HCT116 (cell line): ENCODE measurements around the gene PLD4. TPM values are rescaled to one million over a fixed set of nuclear protein-coding genes. Genes with fewer than 3 reads are reported as not detected.

ENCODE experiments used
- ATAC-seq: fragments of 200-7000 bp; cut with Tn5 transposase; 2 replicates; pipeline ENCODE4 v1.9.1; 2020; ENCODE audit warnings: mild to moderate bottlenecking, moderate library complexity
- BruUV-seq: library from RNA; stranded (reverse); fragments of 400-500 nt; replicated peaks from 2 replicates; lab custom pipeline; 2021; lab: Mats Ljungman, UMichigan
- CTCF ChIA-PET: fragments of 300-600 bp; sonication (Branson Sonifier 250); formaldehyde crosslinking; loops from one replicate; lab custom pipeline; 2021; ENCODE audit warnings: antibody characterized with exemption; lab: Charles Lee
- POLR2A ChIA-PET: fragments of 300-600, 350-600 bp; sonication (Branson Sonifier 250); formaldehyde crosslinking; loops from one replicate; lab custom pipeline; 2021; ENCODE audit warnings: antibody characterized with exemption; lab: Charles Lee
- RAD21 ChIA-PET, 2 experiments: fragments of 300-600 bp; sonication (Branson Sonifier 250); formaldehyde crosslinking; loops; one replicate each; lab custom pipeline; 2023; ENCODE audit warnings: low total read pairs in 2 of 2; ENCODE audit not compliant: uncharacterized antibody in 2 of 2, unreplicated experiment in 2 of 2, low non-redundant PET in 1 of 2; lab: Charles Lee
- DNase-seq: peaks from one replicate; pipeline ENCODE4 v3.0.0-alpha.2; 2010; ENCODE audit warnings: low read depth, low spot score
- H2AFZ ChIP-seq: fragments of 200-600 bp; shearing (Covaris generic), sonication (generic); 2 replicates; pipeline ENCODE4 v1.6.1; 2017; ENCODE audit warnings: low read depth, mixed run types, mixed read lengths, antibody characterized with exemption, low read length; ENCODE audit not compliant: poor library complexity, severe bottlenecking
- H3K27ac ChIP-seq: 2 replicates; pipeline ENCODE4 v1.5.1; 2012; ENCODE audit warnings: low read depth, low read length
- H3K27me3 ChIP-seq: fragments of 200-600 bp; sonication (generic); 2 replicates; pipeline ENCODE4 v1.6.1; 2016; ENCODE audit warnings: mixed run types, low read length, mixed read lengths; ENCODE audit not compliant: insufficient read depth
- H3K36me3 ChIP-seq, 2 experiments: fragments of 200-500 bp in 1 of 2; fragments of 200-600 bp in 1 of 2; sonication (Bioruptor generic) in 1 of 2; sonication (generic) in 1 of 2; 2 replicates each; pipeline versions ENCODE4 v1.5.1 to v1.6.1; 2014 to 2016; ENCODE audit warnings: low read length in 2 of 2, inconsistent platforms in 1 of 2, mixed read lengths in 1 of 2, mixed run types in 1 of 2; ENCODE audit not compliant: insufficient read depth in 2 of 2, control insufficient read depth in 1 of 2
- H3K4me1 ChIP-seq, 2 experiments: fragments of 200-600 bp in 1 of 2; sonication (generic) in 1 of 2; 2 replicates each; pipeline versions ENCODE4 v1.5.1 to v1.6.1; 2012 to 2017; ENCODE audit warnings: low read length in 2 of 2, inconsistent platforms in 1 of 2, mild to moderate bottlenecking in 1 of 2, mixed read lengths in 1 of 2, mixed run types in 1 of 2, moderate library complexity in 1 of 2; ENCODE audit not compliant: insufficient read depth in 2 of 2, control insufficient read depth in 1 of 2
- H3K4me2 ChIP-seq: fragments of 200-600 bp; sonication (generic); 2 replicates; pipeline ENCODE4 v1.6.1; 2017; ENCODE audit warnings: mixed run types, low read length, mixed read lengths
- H3K4me3 ChIP-seq, 2 experiments: fragments of 200-600 bp in 1 of 2; sonication (generic) in 1 of 2; replicated peaks in 1 of 2; 2 replicates each; pipeline ENCODE4 v1.5.1; 2011 to 2016; ENCODE audit warnings: low read length in 2 of 2, control low read depth in 1 of 2, low read depth in 1 of 2, mild to moderate bottlenecking in 1 of 2, mixed read lengths in 1 of 2, mixed run types in 1 of 2
- H3K79me2 ChIP-seq: fragments of 200-600 bp; sonication (generic); 2 replicates; pipeline ENCODE4 v1.6.1; 2017; ENCODE audit warnings: mild to moderate bottlenecking, mixed run types, low read length, moderate library complexity, mixed read lengths; ENCODE audit not compliant: insufficient read depth
- H3K9ac ChIP-seq: fragments of 200-600 bp; sonication (generic); 2 replicates; pipeline ENCODE4 v1.6.1; 2016; ENCODE audit warnings: low read length, mixed read lengths
- H3K9me2 ChIP-seq: fragments of 200-600 bp; sonication (generic), shearing (Covaris generic); 2 replicates; pipeline ENCODE4 v1.6.1; 2017; ENCODE audit warnings: mixed run types, mild to moderate bottlenecking, moderate library complexity; ENCODE audit not compliant: insufficient read depth
- H3K9me3 ChIP-seq, 2 experiments: fragments of 200-500 bp in 1 of 2; fragments of 200-600 bp in 1 of 2; sonication (Bioruptor generic) in 1 of 2; sonication (generic) in 1 of 2; 2 replicates each; pipeline ENCODE4 v1.6.1; 2014 to 2017; ENCODE audit warnings: low read length in 2 of 2, mixed read lengths in 2 of 2, inconsistent platforms in 1 of 2, low read depth in 1 of 2, mild to moderate bottlenecking in 1 of 2, mixed run types in 1 of 2, moderate library complexity in 1 of 2; ENCODE audit not compliant: control insufficient read depth in 1 of 2, insufficient read depth in 1 of 2
- H4K20me1 ChIP-seq: fragments of 200-600 bp; sonication (generic), shearing (Covaris generic); 2 replicates; pipeline ENCODE4 v1.6.1; 2017; ENCODE audit warnings: mixed run types, mild to moderate bottlenecking, moderate library complexity; ENCODE audit not compliant: insufficient read depth
- CBX3 ChIP-seq: IDR thresholded peaks from 2 replicates; pipeline ENCODE4 v1.6.1; 2012; ENCODE audit warnings: low read depth
- CEBPB ChIP-seq: IDR thresholded peaks from 2 replicates; pipeline ENCODE4 v1.6.1; 2012; ENCODE audit warnings: low read depth
- ELF1 ChIP-seq: IDR thresholded peaks from 2 replicates; pipeline ENCODE4 v1.6.1; 2012; ENCODE audit warnings: low read depth, borderline replicate concordance
- EZH2 ChIP-seq: fragments of 200-600 bp; sonication (generic); IDR thresholded peaks from 2 replicates; pipeline ENCODE4 v1.6.1; 2017; ENCODE audit warnings: antibody characterized with exemption, mixed run types
- EZH2phosphoT487 ChIP-seq: fragments of 200-600 bp; IDR thresholded peaks from 2 replicates; pipeline ENCODE4 v1.6.1; 2018; ENCODE audit warnings: antibody characterized with exemption, borderline replicate concordance
- FOSL1 ChIP-seq: IDR thresholded peaks from 2 replicates; pipeline ENCODE4 v1.6.1; 2012; ENCODE audit warnings: low read depth
- JUND ChIP-seq: IDR thresholded peaks from 2 replicates; pipeline ENCODE4 v1.6.1; 2012
- RAD21 ChIP-seq: IDR thresholded peaks from 2 replicates; pipeline ENCODE4 v1.6.1; 2012; ENCODE audit warnings: low read depth, mild to moderate bottlenecking
- SP1 ChIP-seq: IDR thresholded peaks from 2 replicates; pipeline ENCODE4 v1.6.1; 2012; ENCODE audit warnings: low read depth
- SRF ChIP-seq: IDR thresholded peaks from 2 replicates; pipeline ENCODE4 v1.6.1; 2012; ENCODE audit warnings: low read depth
- TCF7L2 ChIP-seq: IDR thresholded peaks from 2 replicates; pipeline ENCODE4 v1.7.0; 2011; ENCODE audit warnings: borderline replicate concordance, inconsistent platforms; ENCODE audit not compliant: insufficient read depth, insufficient read length; ENCODE audit errors: extremely low read depth
- ZFX ChIP-seq: fragments of 450-650 bp; IDR thresholded peaks from 2 replicates; pipeline ENCODE4 v1.6.1; 2017
- ZNF274 ChIP-seq: fragments of 200-500 bp; sonication (Bioruptor generic); IDR thresholded peaks from 2 replicates; pipeline ENCODE4 v1.6.1; 2014; ENCODE audit warnings: mild to moderate bottlenecking, low read depth, low read length, inconsistent platforms
- intact Hi-C: fragments of 100-400 bp; cut with micrococcal nuclease; formaldehyde crosslinking; loops from 2 replicates; pipeline ENCODE4 v1.10.0; 2022
- total RNA-seq: library from RNA; stranded (reverse); gene quantifications from one replicate; pipeline ENCODE4 v1.2.1, GENCODE V29; 2021; ENCODE audit not compliant: unreplicated experiment
- TF ChIP-seq, protein P1 (sequence below): IDR thresholded peaks from 2 replicates; pipeline ENCODE4 v1.6.1; 2012
- TF ChIP-seq, protein P2 (sequence below), 3 experiments: fragments of 200-600 bp in 1 of 3; sonication (generic) in 1 of 3; IDR thresholded peaks in 2 of 3; conservative IDR thresholded peaks in 1 of 3; 2 replicates each; pipeline ENCODE4 v1.5.1; 2012 to 2017; ENCODE audit warnings: low read depth in 2 of 3, low read length in 2 of 3, antibody characterized with exemption in 1 of 3, borderline replicate concordance in 1 of 3, control low read depth in 1 of 3, mild to moderate bottlenecking in 1 of 3, mixed read lengths in 1 of 3, mixed run types in 1 of 3, moderate library complexity in 1 of 3; ENCODE audit not compliant: insufficient read depth in 1 of 3
- TF ChIP-seq, protein P3 (sequence below): IDR thresholded peaks from 2 replicates; pipeline ENCODE4 v1.6.1; 2012

The PLD4 gene
- total RNA-seq, 1 experiment from 2014 or later, result 0.12 TPM

DNA sequence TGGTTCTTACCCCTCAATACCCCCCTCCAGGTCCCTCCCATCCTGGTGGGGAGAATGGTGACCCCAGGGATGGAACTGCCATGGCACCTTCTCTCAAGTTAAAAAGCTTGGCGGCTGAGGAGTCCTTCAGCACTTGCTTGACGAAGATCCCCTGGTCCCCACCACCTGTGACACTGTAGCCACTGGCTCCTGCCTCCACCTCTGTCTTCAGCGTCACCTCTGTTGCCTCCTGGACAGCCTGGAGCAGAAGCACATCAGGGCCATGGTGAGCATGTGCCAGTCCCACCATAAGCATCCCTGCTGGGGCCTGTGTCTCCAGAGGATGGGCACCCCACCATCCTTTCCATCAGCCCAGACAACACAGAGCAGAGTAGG, 30.7 kb downstream of the PLD4 start:
- BruUV-seq, result no TSS peak
- H3K9ac ChIP-seq, result no peak overlapping the region
- CTCF ChIA-PET, result no interaction called here
- no peak for ATAC-seq
- intact Hi-C loops, result no loop called here
- no peak overlapping the region for H3K4me3 ChIP-seq
- no peak overlapping the region for H3K4me2 ChIP-seq
- H3K36me3 ChIP-seq, result no peaks in the 10 kb centered on the region; a peak in 2 of 4 replicates
- TF ChIP-seq RAD21 (no peak), CBX3 (no peak), EZH2phosphoT487 (no peak), JUND (no peak), TCF7L2 (no peak), ZNF274 (no peak), EZH2 (no peak), ZFX (no peak), SRF (no peak), FOSL1 (no peak)
- TF ChIP-seq, all 23 proteins: peak for 0
- Histone ChIP-seq H3K4me1 (peaks cover 2 to 3% of the 10 kb centered on the region in 2 experiments; a peak in 2 of 4 replicates), H3K27me3 (no peaks in the 10 kb centered on the region), H3K79me2 (no peaks in the 10 kb centered on the region), H3K9me3 (no peaks in the 10 kb centered on the region), H3K9me2 (no peaks in the 10 kb centered on the region), H3K27ac (no peak overlapping the region), H2AFZ (no peak overlapping the region), H4K20me1 (no peaks in the 10 kb centered on the region)
- no peak for DNase-seq
- RAD21 ChIA-PET, result no interaction called here
- POLR2A ChIA-PET, result no interaction called here

DNA sequence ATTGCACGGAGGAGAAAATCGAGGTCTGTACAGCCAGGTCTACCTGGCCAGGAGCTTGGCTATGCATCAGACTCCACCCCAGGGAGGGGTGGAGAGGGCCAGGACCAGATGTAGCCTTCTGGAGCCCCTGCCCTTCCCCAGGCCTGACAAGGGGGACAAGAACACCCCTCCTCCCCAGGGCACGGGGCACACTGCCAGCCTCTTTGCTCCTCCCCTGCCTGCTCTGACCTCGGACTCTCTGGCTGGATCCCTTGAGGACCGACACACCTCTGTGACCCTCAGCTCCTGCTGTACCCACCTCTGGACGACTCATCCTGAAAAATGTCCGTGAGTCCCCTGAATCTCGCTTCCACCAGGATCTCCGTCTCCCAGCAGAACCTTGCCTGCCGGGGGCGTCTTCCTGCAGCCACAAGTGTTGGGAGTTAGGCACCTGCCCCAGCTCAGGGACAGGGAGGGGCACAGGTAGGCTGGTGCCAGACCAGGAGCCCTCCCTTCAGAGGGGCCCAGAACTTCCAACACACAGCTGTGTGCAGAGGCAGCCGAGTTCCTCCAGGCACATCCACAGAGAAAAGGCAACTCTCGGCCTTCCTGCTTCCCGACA, 31.7 kb downstream of the PLD4 start:
- POLR2A ChIA-PET, result no interaction called here
- no peak for DNase-seq
- no peak overlapping the region for H3K4me2 ChIP-seq
- H3K27ac ChIP-seq, result no peak overlapping the region
- no peaks in the 10 kb centered on the region for H3K79me2 ChIP-seq
- H3K9me2 ChIP-seq, result no peaks in the 10 kb centered on the region
- ATAC-seq, result no peak
- peaks cover 2 to 3% of the 10 kb centered on the region in 2 experiments; a peak in 2 of 4 replicates for H3K4me1 ChIP-seq
- H3K9ac ChIP-seq, result no peak overlapping the region
- H3K4me3 ChIP-seq, result no peak overlapping the region
- CTCF ChIA-PET, result no interaction called here
- RAD21 ChIA-PET, result no interaction called here
- H4K20me1 ChIP-seq, result no peaks in the 10 kb centered on the region
- no peaks in the 10 kb centered on the region for H3K27me3 ChIP-seq
- intact Hi-C loops, result no loop called here
- BruUV-seq, result no TSS peak
- TF ChIP-seq JUND, result no peak
- TF ChIP-seq, protein P1, sequence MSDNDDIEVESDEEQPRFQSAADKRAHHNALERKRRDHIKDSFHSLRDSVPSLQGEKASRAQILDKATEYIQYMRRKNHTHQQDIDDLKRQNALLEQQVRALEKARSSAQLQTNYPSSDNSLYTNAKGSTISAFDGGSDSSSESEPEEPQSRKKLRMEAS, result no peak
- TF ChIP-seq SP1, result no peak
- TF ChIP-seq SRF, result no peak
- TF ChIP-seq ELF1, result no peak
- TF ChIP-seq EZH2, result no peak
- no peak for TF ChIP-seq RAD21
- TF ChIP-seq, protein P2, sequence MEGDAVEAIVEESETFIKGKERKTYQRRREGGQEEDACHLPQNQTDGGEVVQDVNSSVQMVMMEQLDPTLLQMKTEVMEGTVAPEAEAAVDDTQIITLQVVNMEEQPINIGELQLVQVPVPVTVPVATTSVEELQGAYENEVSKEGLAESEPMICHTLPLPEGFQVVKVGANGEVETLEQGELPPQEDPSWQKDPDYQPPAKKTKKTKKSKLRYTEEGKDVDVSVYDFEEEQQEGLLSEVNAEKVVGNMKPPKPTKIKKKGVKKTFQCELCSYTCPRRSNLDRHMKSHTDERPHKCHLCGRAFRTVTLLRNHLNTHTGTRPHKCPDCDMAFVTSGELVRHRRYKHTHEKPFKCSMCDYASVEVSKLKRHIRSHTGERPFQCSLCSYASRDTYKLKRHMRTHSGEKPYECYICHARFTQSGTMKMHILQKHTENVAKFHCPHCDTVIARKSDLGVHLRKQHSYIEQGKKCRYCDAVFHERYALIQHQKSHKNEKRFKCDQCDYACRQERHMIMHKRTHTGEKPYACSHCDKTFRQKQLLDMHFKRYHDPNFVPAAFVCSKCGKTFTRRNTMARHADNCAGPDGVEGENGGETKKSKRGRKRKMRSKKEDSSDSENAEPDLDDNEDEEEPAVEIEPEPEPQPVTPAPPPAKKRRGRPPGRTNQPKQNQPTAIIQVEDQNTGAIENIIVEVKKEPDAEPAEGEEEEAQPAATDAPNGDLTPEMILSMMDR (IDR thresholded peaks at IDR 0.05 in 2 of 3, conservative IDR thresholded peaks at IDR 0.05 in 1 of 3; ENCODE audit: borderline replicate concordance in 1 of 3, insufficient read depth in 1 of 3, low read depth in 2 of 3, low read length in 2 of 3), result no peak
- TF ChIP-seq, protein P3, sequence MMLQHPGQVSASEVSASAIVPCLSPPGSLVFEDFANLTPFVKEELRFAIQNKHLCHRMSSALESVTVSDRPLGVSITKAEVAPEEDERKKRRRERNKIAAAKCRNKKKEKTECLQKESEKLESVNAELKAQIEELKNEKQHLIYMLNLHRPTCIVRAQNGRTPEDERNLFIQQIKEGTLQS, result no peak
- TF ChIP-seq EZH2phosphoT487, result no peak
- no peak for TF ChIP-seq FOSL1
- TF ChIP-seq CEBPB, result no peak
- no peaks in the 10 kb centered on the region for H3K9me3 ChIP-seq
- no peak overlapping the region for H2AFZ ChIP-seq
- no peaks in the 10 kb centered on the region; a peak in 2 of 4 replicates for H3K36me3 ChIP-seq
